ENCODE results near the gene DZIP3.
"Not testable (repeated sequence)": the region's sequence is repeated elsewhere in the genome, so short reads cannot be mapped to it uniquely, and the experiment has no call there.

The DZIP3 gene

GRCh38 chr3:108602249-108602934, 12.9 kb downstream of the DZIP3 start:
- no peak for DNase-seq (ENCODE audit: low read depth, low spot score)

- no peak for DNase-seq (ENCODE audit: low read depth, low spot score)
These were observed 13.4 kb downstream of the DZIP3 start for GRCh38 chr3:108602935-108603294.

GRCh38 chr3:108603691-108604090, 14.2 kb downstream of the DZIP3 start:
- DNase-seq (ENCODE audit: low read depth, low spot score) = no peak

- no peak for DNase-seq (ENCODE audit: low read depth, low spot score)
These were observed 15.5 kb downstream of the DZIP3 start for GRCh38 chr3:108605028-108605427.

- DNase-seq (ENCODE audit: low read depth, low spot score) = no peak
These were observed 16.0 kb downstream of the DZIP3 start for GRCh38 chr3:108605491-108605890.

GRCh38 chr3:108608750-108609149, 19.2 kb downstream of the DZIP3 start:
- DNase-seq (ENCODE audit: low read depth, low spot score) = no peak

- no peak for DNase-seq (ENCODE audit: low read depth, low spot score)
These were observed 21.1 kb downstream of the DZIP3 start for GRCh38 chr3:108610651-108611050.

GRCh38 chr3:108616090-108616489, 26.6 kb downstream of the DZIP3 start:
- not testable (repeated sequence) for DNase-seq (ENCODE audit: low read depth, low spot score)

- no peak for DNase-seq (ENCODE audit: low read depth, low spot score)
These were observed 30.7 kb downstream of the DZIP3 start for GRCh38 chr3:108620250-108620649.

- no peak for DNase-seq (ENCODE audit: low read depth, low spot score)
These were observed 34.0 kb downstream of the DZIP3 start for GRCh38 chr3:108623504-108623903.

- no peak for DNase-seq (ENCODE audit: low read depth, low spot score)
These were observed 40.5 kb downstream of the DZIP3 start for GRCh38 chr3:108629974-108630373.

GRCh38 chr3:108642526-108642925, 53.0 kb downstream of the DZIP3 start:
- no peak for DNase-seq (ENCODE audit: low read depth, low spot score)

GRCh38 chr3:108645364-108645763, 55.8 kb downstream of the DZIP3 start:
- no peak for DNase-seq (ENCODE audit: low read depth, low spot score)

GRCh38 chr3:108655664-108656063, 66.1 kb downstream of the DZIP3 start:
- DNase-seq (ENCODE audit: low read depth, low spot score) = not testable (repeated sequence)

GRCh38 chr3:108661699-108662098, 72.2 kb downstream of the DZIP3 start:
- no peak for DNase-seq (ENCODE audit: low read depth, low spot score)

GRCh38 chr3:108662142-108662738, 72.7 kb downstream of the DZIP3 start:
- peak; percentile 31 for DNase-seq (ENCODE audit: low read depth, low spot score)

GRCh38 chr3:108664266-108664665, 74.7 kb downstream of the DZIP3 start:
- DNase-seq (ENCODE audit: low read depth, low spot score) = no peak

- DNase-seq (ENCODE audit: low read depth, low spot score) = no peak
These were observed 77.8 kb downstream of the DZIP3 start for GRCh38 chr3:108667312-108667711.

- no peak for DNase-seq (ENCODE audit: low read depth, low spot score)
These were observed 79.7 kb downstream of the DZIP3 start for GRCh38 chr3:108669208-108669607.

GRCh38 chr3:108672701-108673100, 83.2 kb downstream of the DZIP3 start:
- no peak for DNase-seq (ENCODE audit: low read depth, low spot score)

GRCh38 chr3:108673988-108674661, 84.6 kb downstream of the DZIP3 start:
- no peak for DNase-seq (ENCODE audit: low read depth, low spot score)

GRCh38 chr3:108677811-108678210, 88.3 kb downstream of the DZIP3 start:
- no peak for DNase-seq (ENCODE audit: low read depth, low spot score)

GRCh38 chr3:108692286-108692685, 102.8 kb downstream of the DZIP3 start:
- not testable (repeated sequence) for DNase-seq (ENCODE audit: low read depth, low spot score)

Measured in smooth muscle cell of the brain vasculature (primary cell).